GM18907 (cell line): Measurements from ENCODE around the gene PALLD.
"Not testable (repeated sequence)": the region's sequence is repeated elsewhere in the genome, so short reads cannot be mapped to it uniquely, and the experiment has no call there.

Source experiments
- ATAC-seq: cut with Tn5 transposase; IDR thresholded peaks from one replicate; pipeline ENCODE4 v1.9.1; 2021; ENCODE audit warnings: mild to moderate bottlenecking, moderate library complexity; ENCODE audit not compliant: unreplicated experiment

Gene PALLD

GRCh38 chr4:168696280-168696679 lies 199.4 kb downstream of the PALLD start:
- no peak for ATAC-seq

DNA sequence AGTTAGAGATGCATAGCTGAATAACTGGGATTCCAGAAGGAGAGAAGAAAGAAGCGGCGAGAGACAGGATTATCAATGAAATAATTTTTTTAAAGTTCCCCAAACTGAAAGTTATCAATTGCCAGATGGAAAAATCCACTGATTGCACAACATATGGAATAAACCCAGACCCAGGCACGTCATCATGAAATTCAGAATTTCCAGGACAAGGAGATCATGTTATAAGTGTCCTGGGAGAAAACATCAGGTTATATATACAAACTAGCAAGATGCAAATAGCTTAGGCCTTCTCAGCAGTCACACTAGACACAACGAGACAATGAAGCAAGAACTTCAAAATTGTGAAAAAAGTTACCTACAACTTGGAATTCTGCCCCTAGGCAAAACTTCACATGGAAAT lies 200.0 kb downstream of the PALLD start:
- ATAC-seq: no peak

GRCh38 chr4:168699224-168699878 lies 202.5 kb downstream of the PALLD start:
- no peak for ATAC-seq

- no peak for ATAC-seq
Measured at GRCh38 chr4:168701061-168701460, 204.2 kb downstream of the PALLD start.

DNA sequence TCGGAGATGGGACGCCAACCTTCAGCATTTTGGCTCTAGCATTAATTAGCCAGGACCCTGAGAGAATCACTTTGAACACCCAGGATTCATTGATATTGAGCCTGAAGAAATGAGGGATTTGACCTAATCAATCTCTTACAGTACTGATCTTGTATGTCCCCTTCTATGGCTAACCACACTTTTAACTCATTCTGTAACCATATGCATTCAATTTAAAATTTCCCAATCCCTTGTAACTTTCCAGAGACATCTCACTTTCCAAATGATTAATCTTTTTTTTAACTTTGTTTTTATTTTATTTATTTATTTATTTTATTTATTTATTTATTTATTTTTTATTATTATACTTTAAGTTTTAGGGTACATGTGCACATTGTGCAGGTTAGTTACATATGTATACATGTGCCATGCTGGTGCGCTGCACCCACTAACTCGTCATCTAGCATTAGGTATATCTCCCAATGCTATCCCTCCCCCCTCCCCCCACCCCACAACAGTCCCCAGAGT lies 205.8 kb downstream of the PALLD start:
- ATAC-seq: not testable (repeated sequence)

- no peak for ATAC-seq
Measured at GRCh38 chr4:168705121-168705520, 208.3 kb downstream of the PALLD start.

DNA sequence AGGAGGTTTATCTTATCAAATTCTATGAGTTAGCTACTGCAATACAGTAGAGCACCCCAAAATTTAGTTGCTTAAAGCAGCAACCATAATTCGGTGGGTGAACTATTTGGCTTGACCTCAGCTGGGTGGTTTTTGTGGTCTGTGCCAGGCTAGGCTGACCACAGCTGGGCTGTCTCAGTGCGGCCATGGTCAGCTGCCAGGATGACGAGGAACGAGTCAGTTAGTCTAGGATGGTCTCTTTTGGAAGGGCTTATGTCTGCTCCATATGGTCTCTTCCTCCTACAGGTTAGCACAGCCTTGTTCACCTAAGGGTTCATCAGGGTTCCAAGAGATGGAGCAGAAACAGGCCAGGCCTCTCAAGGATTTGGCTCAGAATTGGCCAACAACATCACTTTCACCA lies 210.4 kb downstream of the PALLD start:
- ATAC-seq: no peak

GRCh38 chr4:168708108-168708507 lies 211.3 kb downstream of the PALLD start:
- ATAC-seq: no peak

DNA sequence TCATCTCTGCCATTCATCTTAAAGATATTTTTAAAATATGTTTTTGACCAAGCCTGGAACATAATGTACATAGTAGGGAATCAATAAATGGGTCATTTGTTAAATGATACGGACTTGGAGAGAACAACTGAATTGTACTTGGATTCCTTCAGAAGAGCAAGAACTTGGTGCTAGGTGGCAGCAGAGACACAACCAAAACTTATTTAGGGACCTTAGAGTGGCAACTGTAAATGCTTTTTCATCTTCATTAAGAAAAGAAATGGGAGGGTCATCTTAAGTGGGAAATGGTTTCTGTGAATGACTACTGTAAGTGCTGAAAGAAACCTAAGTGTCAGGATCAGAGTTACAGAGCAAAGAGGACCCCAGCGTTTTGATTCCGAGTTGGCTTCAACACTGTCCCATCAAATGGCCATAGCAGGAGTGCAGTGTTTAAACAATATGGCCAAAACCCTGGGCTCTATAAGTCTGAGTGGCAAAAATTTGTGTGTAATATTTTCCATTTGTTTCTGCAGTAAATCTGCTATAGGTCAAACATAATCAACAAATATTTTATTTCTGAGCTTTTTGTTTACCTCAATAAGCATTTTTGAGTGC lies 213.6 kb downstream of the PALLD start:
- no peak for ATAC-seq

DNA sequence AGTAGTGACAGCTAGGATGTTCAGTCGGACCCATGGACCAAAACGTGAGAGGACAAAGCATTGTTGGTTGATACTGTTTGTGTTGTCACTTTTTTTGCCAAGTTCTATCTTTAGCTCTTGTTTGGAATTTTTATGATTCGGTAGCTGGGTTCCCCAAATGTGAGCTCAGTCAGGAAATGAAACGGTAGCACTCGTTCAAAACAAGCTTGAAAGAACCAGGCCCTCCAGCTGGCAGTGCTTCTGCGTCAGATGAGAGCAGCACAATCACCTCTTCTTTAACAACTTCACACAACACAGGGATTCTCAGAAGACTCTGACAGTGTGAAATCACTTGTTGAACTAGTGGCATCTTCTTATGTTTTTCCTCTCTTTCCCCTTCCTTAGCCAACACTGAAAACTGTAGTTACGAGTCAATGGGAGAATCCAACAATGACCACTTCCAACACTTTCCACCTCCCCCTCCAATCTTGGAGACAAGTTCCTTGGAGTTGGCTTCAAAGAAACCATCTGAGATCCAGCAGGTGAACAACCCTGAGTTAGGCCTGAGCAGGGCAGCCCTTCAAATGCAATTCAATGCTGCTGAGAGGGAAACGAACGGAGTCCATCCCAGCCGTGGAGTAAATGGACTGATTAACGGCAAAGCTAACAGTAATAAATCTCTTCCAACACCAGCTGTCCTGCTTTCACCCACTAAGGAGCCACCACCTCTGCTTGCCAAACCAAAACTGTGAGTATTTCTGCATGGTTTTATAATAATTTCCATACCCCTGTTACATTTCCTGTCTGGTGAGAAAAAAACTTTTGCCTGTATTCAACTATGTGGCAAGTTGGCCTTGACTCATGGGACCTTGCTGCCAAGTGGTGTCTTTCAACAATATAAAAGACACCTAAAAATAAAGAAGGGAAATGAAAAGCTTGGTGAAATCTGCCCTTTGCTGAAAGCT lies 214.6 kb downstream of the PALLD start:
- ATAC-seq: peak; percentile 59

DNA sequence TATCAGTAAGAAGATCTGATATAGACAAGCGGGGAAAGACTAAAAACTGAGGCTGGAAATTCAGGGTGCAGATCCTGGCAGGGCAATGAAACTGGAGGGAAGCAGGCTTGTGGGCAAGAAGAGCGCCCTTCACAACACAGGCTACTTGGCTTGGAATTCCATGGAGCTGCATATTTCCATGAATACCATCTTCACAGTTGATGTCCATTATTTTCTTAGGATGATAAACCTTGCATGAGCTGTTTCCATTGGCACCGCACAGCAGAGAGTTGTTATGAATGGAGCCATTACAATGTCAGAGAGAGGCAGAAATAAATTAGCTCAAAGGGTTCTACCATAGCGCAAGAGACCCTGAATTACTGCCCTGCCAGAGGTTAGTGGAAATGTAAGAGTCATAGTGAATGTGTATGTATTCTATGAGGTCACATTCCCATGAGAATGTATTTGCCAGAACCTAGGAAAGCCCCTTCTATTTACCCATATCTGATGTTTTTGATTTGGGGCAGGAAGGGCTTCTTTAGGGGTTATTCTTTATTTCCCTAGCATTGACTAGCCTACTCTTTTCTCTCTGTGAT lies 215.6 kb downstream of the PALLD start:
- ATAC-seq: no peak

DNA sequence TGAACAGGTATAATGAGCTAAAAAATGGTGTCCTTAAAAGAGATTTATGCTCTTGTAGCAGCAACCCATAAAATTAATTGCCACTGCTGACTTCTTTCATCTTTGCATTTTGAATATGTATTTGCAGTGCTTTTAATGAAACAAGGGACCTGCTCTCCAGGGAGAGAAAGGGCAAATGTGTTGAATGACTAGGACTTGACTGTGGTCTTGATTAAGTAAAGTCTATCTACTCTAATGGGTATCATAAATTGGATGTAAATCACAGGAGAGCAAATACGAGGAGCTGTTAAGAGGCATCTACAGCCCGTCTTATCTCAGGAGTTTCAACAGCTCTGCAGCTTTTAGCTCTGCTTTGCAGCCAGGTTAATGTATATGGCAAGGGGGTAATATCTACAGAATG lies 216.4 kb downstream of the PALLD start:
- no peak for ATAC-seq

- ATAC-seq: no peak
Measured at GRCh38 chr4:168715896-168716295, 219.0 kb downstream of the PALLD start.

DNA sequence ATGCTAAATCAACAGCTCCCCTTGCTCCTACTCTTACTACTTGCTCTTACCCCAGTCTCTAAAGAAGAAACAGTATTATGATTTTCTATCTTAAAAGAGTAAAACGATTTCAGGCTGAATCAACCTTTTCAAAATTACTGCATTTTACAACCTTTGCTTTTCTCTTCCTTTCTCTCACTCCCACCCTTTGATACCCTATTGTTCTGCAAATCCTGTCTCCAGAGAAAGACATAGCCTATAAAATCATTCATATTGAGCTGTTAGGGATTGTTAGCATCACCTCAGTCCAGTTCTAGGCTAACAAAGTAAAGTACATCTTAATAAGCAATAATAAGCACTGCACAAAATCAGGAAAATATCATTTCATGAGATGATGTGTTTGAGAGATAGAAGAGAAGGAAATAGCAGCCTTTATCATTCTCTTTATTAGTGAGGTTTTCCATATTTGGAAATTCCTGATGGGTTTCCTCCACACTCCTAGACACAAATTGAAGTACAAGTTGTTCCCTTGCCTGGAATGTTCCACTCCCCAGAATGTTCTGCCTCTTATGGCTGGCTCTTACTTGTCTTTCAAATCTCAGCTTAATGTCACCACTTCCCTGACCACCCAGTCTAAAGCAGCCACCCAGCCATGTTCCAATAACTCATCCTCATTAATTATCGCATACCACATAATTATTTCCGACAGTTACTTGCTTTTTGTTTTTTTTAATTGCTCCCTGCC lies 219.7 kb downstream of the PALLD start:
- ATAC-seq: no peak

GRCh38 chr4:168717847-168718246 lies 221.0 kb downstream of the PALLD start:
- ATAC-seq: no peak

- ATAC-seq: no peak
Measured at GRCh38 chr4:168719725-168720124, 222.9 kb downstream of the PALLD start.

DNA sequence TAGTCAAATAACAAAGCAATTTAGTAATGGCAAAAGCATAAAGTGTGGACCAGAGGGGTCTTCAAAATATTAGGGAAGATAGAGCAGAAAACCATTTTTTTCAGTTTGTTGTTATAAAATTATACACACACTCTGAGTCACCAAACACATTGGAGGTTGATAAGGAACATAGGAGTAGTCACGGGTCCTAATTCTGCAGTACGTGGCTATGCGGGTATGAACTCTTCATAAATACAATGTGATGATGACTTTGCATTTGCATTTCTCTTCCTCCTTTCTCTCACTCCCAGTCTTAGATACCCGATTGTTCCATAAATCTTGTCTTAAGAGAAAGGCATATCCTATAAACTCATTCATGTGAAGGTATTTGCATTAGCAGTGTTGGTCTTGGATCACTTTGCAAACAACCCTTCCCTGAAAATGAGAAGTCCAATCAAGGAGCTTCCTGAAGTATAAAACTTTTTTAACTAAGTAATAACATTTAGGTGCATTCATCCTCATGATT lies 223.6 kb downstream of the PALLD start:
- ATAC-seq: no peak

GRCh38 chr4:168722391-168722790 lies 225.5 kb downstream of the PALLD start:
- ATAC-seq: no peak

DNA sequence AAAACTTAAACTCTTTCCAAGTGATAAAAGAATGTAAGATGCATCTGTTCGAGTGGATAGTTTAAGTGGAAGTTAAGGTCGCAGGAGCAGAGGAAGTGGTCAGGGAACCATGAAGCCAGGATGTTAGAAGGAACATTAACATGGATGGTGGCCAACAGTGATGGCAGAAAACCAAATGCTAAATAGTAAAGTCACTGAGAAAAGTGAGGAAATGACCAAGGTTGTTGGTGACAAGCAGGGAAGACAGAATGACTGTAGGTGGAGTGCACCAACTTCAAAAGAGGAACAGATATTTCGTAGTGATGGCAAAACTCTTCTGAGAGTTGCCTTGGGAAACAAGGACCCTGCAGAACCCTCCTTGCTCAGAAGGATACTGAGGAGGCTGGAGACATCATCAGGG lies 226.2 kb downstream of the PALLD start:
- ATAC-seq: no peak

DNA sequence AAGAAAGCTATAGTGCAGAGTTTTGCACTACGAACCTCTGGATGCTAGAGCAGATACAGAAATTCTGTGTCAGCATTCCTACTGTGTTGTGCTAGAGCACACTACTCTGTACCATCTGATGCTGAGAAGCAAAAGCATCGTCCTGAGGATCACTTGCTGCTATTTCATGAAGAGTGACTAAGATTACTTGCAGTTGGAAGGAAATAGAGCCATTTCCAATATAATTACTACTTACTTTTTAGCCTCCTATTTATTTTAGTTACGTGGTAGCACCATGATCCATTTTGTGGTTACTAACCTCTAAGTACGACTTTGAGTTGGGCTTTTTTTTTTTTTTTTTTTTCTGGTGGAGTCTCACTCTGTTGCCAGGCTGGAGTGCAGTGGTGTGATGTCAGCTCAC lies 226.7 kb downstream of the PALLD start:
- no peak for ATAC-seq
